HepG2 (cell line): Measurements from ENCODE around the gene PLCD4. TPM values are rescaled to one million over a fixed set of nuclear protein-coding genes. Genes with fewer than 3 reads are reported as not detected.

Experiments
- ATF1 ChIP-seq: IDR thresholded peaks from 2 replicates; pipeline ENCODE4 v1.6.1; 2016; ENCODE audit warnings: mild to moderate bottlenecking, control low read depth
- HCFC1 ChIP-seq: fragments of 150-350 bp; IDR thresholded peaks from 2 replicates; pipeline ENCODE4 v1.6.1; 2014; ENCODE audit warnings: low read depth, low read length
- KDM6A ChIP-seq: IDR thresholded peaks from 2 replicates; pipeline ENCODE4 v1.6.1; 2016; ENCODE audit warnings: low read depth
- MATR3 ChIP-seq: sonication (generic); formaldehyde crosslinking; IDR thresholded peaks from 2 replicates; pipeline ENCODE4 v1.4.0; 2020; ENCODE audit warnings: missing genetic modification reagents
- MXD4 ChIP-seq: IDR thresholded peaks from 2 replicates; pipeline ENCODE4 v1.6.1; 2016; ENCODE audit warnings: mild to moderate bottlenecking, missing biosample characterization, missing genetic modification reagents
- NR3C1 ChIP-seq: sonication (generic); formaldehyde crosslinking; IDR thresholded peaks from 2 replicates; pipeline ENCODE4 v1.4.0; 2020; ENCODE audit warnings: missing genetic modification reagents
- POLR2AphosphoS2 ChIP-seq: IDR thresholded peaks from 2 replicates; pipeline ENCODE4 v1.6.1; 2011; ENCODE audit warnings: low read depth, low read length, improper control_type of control experiment
- RARA ChIP-seq: IDR thresholded peaks from 2 replicates; pipeline ENCODE4 v1.6.1; 2016; ENCODE audit warnings: missing genetic modification reagents, missing compliant biosample characterization
- SP140L ChIP-seq: sonication (generic); formaldehyde crosslinking; IDR thresholded peaks from 2 replicates; pipeline ENCODE4 v1.4.0; 2020; ENCODE audit warnings: missing genetic modification reagents, borderline replicate concordance
- TAF1 ChIP-seq: sonication (generic); formaldehyde crosslinking; IDR thresholded peaks from 2 replicates; pipeline ENCODE4 v1.4.0; 2020; ENCODE audit warnings: missing genetic modification reagents
- THAP11 ChIP-seq: IDR thresholded peaks from 2 replicates; pipeline ENCODE4 v1.6.1; 2016; ENCODE audit warnings: missing biosample characterization, missing genetic modification reagents
- U2AF1 ChIP-seq: fragments of 200-400 bp; formaldehyde crosslinking; optimal IDR thresholded peaks from 2 replicates; pipeline ENCODE3; 2017; ENCODE audit warnings: mild to moderate bottlenecking, low read depth, low read length
- ZBTB8A ChIP-seq: sonication (generic); formaldehyde crosslinking; IDR thresholded peaks from 2 replicates; pipeline ENCODE4 v1.4.0; 2020; ENCODE audit warnings: mild to moderate bottlenecking, low read depth, missing genetic modification reagents, borderline replicate concordance
- ZNF264 ChIP-seq: sonication (generic); formaldehyde crosslinking; IDR thresholded peaks from 2 replicates; pipeline ENCODE4 v1.4.0; 2020; ENCODE audit warnings: missing genetic modification reagents
- ZNF329 ChIP-seq: sonication (generic); formaldehyde crosslinking; IDR thresholded peaks from 2 replicates; pipeline ENCODE4 v1.9.0; 2021; ENCODE audit warnings: low read depth, mild to moderate bottlenecking, missing genetic modification reagents
- ZNF530 ChIP-seq: sonication (generic); formaldehyde crosslinking; IDR thresholded peaks from 2 replicates; pipeline ENCODE4 v1.5.0; 2020; ENCODE audit warnings: low read depth, mild to moderate bottlenecking, missing genetic modification reagents
- ZNF614 ChIP-seq: IDR thresholded peaks from 2 replicates; pipeline ENCODE4 v1.6.1; 2018; ENCODE audit warnings: missing biosample characterization, missing genetic modification reagents, inconsistent platforms, borderline replicate concordance
- ZNF775 ChIP-seq: sonication (generic); formaldehyde crosslinking; IDR thresholded peaks from 2 replicates; pipeline ENCODE4 v1.4.0; 2020; ENCODE audit warnings: missing genetic modification reagents, mild to moderate bottlenecking, moderate library complexity, borderline replicate concordance
- polyA plus RNA-seq, 8 experiments: library from polyadenylated mRNA; depleted of rRNA in 3 of 8; stranded (reverse) in 7 of 8; unstranded in 1 of 8; fragments of >200 nt; fragmentation: Illumina TruSeq in 4 of 8; extraction: Trizol in 4 of 8; gene quantifications; 2 replicates each; pipeline versions ENCODE4 v1.2.1 to v1.2.3, GENCODE V29; 2011 to 2016; ENCODE audit warnings: low read depth in 4 of 8, missing spikeins in 1 of 8, mixed read lengths in 1 of 8; ENCODE audit not compliant: insufficient read depth in 1 of 8
- total RNA-seq, 5 experiments: library from RNA; depleted of rRNA; stranded (reverse); fragments of >200 nt; fragmentation: Illumina TruSeq; extraction: Trizol; gene quantifications; 2 replicates each; pipeline ENCODE4 v1.2.3, GENCODE V29; 2016; ENCODE audit warnings: low read depth in 1 of 5
- TF ChIP-seq, protein P1 (sequence below): sonication (generic); formaldehyde crosslinking; IDR thresholded peaks from 2 replicates; pipeline ENCODE4 v1.4.0; 2020; ENCODE audit warnings: missing genetic modification reagents
- TF ChIP-seq, protein P2 (sequence below): IDR thresholded peaks from 2 replicates; pipeline ENCODE4 v1.6.1; 2016; ENCODE audit warnings: control low read depth
- TF ChIP-seq, protein P3 (sequence below): sonication (generic); formaldehyde crosslinking; conservative IDR thresholded peaks from 2 replicates; pipeline ENCODE4 v1.4.0; 2020; ENCODE audit warnings: mild to moderate bottlenecking, missing genetic modification reagents, moderate library complexity

PLCD4 gene
- total and polyA plus RNA-seq, 2 of the 13 experiments (the other 11 are each of a cell fraction or from before 2014, with no cell fraction given) = 0.26 TPM; not detected in 1

DNA sequence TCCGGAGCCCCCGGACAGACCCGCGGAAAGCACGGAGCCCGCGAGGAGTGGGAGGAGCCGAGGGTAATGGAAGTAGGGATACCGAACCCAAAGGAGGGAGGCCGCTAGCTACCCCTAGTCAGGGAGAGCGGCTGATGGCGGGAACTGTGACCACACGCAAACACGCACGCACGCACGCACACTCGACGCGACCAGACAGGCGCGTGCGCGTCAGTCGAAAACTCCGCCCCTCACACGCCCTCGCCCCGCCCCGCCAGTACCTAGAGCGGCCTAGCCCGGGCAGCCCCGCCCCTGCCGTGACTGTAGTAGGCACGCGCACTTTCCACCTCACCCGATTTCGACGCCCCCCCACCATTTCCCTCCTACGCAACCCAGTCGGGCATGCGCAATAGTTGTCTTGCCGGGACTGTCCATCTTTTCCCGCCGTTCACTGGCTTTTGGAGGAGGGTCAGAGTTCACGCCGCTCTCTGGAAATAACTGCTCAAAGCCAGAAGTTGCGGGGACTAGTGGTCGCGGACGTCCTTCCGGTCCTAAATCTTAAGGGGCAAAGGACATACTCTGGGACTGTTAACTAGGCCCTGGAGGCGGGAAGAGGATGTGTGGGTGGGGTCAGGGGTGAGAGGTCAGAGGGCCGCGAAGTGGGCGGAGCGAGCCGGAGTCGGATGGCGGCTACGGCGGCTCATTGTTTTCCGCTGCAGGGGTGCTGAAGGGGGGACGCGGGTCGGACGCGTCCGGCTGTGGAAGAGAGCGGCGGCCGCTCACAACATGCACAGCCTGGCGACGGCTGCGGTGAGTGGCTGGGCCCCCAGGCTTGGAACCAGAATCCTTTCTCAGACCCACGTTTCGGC, 39.3 kb upstream of the PLCD4 start, which contains the start of the genes CNOT9 and USP37 (continued):
- TF ChIP-seq, protein P1, sequence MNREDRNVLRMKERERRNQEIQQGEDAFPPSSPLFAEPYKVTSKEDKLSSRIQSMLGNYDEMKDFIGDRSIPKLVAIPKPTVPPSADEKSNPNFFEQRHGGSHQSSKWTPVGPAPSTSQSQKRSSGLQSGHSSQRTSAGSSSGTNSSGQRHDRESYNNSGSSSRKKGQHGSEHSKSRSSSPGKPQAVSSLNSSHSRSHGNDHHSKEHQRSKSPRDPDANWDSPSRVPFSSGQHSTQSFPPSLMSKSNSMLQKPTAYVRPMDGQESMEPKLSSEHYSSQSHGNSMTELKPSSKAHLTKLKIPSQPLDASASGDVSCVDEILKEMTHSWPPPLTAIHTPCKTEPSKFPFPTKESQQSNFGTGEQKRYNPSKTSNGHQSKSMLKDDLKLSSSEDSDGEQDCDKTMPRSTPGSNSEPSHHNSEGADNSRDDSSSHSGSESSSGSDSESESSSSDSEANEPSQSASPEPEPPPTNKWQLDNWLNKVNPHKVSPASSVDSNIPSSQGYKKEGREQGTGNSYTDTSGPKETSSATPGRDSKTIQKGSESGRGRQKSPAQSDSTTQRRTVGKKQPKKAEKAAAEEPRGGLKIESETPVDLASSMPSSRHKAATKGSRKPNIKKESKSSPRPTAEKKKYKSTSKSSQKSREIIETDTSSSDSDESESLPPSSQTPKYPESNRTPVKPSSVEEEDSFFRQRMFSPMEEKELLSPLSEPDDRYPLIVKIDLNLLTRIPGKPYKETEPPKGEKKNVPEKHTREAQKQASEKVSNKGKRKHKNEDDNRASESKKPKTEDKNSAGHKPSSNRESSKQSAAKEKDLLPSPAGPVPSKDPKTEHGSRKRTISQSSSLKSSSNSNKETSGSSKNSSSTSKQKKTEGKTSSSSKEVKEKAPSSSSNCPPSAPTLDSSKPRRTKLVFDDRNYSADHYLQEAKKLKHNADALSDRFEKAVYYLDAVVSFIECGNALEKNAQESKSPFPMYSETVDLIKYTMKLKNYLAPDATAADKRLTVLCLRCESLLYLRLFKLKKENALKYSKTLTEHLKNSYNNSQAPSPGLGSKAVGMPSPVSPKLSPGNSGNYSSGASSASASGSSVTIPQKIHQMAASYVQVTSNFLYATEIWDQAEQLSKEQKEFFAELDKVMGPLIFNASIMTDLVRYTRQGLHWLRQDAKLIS = no peak; the same call in 1 of the 2 replicates
- TF ChIP-seq NR3C1 (CRISPR knock-in tag) (no peak), KDM6A (CRISPR knock-in tag) (peak; percentile 25), U2AF1 (peak; percentile 84), MXD4 (peak; percentile 87; the same call in 1 of the 2 replicates), ZNF614 (peak; percentile 91), ZNF264 (CRISPR knock-in tag) (peak; percentile 85), ZNF530 (CRISPR knock-in tag) (peak; percentile 25; the same call in 1 of the 2 replicates), SP140L (0 out of 2 replicates have a peak, but pooled peaks have one; percentile 26), RARA (CRISPR knock-in tag) (peak; percentile 42; the same call in 1 of the 2 replicates), ZNF329 (CRISPR knock-in tag) (peak; percentile 91; the same call in 1 of the 2 replicates), ZNF775 (CRISPR knock-in tag) (peak; percentile 30; the same call in 1 of the 2 replicates), ATF1 (CRISPR knock-in tag) (peak; percentile 80), TAF1 (CRISPR knock-in tag) (peak; percentile 86), THAP11 (peak; percentile 91), ZBTB8A (peak; percentile 93; the same call in 1 of the 2 replicates), POLR2AphosphoS2 (no peak), MATR3 (CRISPR knock-in tag) (no peak), HCFC1 (peak; percentile 41)
- TF ChIP-seq, protein P2, sequence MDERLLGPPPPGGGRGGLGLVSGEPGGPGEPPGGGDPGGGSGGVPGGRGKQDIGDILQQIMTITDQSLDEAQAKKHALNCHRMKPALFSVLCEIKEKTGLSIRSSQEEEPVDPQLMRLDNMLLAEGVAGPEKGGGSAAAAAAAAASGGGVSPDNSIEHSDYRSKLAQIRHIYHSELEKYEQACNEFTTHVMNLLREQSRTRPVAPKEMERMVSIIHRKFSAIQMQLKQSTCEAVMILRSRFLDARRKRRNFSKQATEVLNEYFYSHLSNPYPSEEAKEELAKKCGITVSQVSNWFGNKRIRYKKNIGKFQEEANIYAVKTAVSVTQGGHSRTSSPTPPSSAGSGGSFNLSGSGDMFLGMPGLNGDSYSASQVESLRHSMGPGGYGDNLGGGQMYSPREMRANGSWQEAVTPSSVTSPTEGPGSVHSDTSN (CRISPR knock-in tag) = no peak
- TF ChIP-seq, protein P3, sequence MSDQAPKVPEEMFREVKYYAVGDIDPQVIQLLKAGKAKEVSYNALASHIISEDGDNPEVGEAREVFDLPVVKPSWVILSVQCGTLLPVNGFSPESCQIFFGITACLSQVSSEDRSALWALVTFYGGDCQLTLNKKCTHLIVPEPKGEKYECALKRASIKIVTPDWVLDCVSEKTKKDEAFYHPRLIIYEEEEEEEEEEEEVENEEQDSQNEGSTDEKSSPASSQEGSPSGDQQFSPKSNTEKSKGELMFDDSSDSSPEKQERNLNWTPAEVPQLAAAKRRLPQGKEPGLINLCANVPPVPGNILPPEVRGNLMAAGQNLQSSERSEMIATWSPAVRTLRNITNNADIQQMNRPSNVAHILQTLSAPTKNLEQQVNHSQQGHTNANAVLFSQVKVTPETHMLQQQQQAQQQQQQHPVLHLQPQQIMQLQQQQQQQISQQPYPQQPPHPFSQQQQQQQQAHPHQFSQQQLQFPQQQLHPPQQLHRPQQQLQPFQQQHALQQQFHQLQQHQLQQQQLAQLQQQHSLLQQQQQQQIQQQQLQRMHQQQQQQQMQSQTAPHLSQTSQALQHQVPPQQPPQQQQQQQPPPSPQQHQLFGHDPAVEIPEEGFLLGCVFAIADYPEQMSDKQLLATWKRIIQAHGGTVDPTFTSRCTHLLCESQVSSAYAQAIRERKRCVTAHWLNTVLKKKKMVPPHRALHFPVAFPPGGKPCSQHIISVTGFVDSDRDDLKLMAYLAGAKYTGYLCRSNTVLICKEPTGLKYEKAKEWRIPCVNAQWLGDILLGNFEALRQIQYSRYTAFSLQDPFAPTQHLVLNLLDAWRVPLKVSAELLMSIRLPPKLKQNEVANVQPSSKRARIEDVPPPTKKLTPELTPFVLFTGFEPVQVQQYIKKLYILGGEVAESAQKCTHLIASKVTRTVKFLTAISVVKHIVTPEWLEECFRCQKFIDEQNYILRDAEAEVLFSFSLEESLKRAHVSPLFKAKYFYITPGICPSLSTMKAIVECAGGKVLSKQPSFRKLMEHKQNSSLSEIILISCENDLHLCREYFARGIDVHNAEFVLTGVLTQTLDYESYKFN (CRISPR knock-in tag) = peak; percentile 81
